Skeletal muscle tissue (tissue), 4 donors: Measurements from ENCODE around the gene HSPA9. TPM values are rescaled to one million over a fixed set of nuclear protein-coding genes. Genes with fewer than 3 reads are reported as not detected.

Source experiments
- H3K27ac ChIP-seq: one replicate; pipeline ENCODE4 v1.7.0; 2013; ENCODE audit warnings: mild to moderate bottlenecking, low read depth, low read length, inconsistent platforms
- H3K27me3 ChIP-seq, 3 donors: one replicate each; pipeline ENCODE4 v1.7.0; 2013; ENCODE audit warnings: low read length in 3 of 3; ENCODE audit not compliant: control insufficient read depth in 3 of 3, insufficient read depth in 3 of 3
- H3K36me3 ChIP-seq, 3 donors: one replicate each; pipeline ENCODE4 v1.7.0; 2013; ENCODE audit warnings: low read length in 3 of 3; ENCODE audit not compliant: control insufficient read depth in 3 of 3, insufficient read depth in 3 of 3
- H3K4me1 ChIP-seq, 3 donors: one replicate each; pipeline ENCODE4 v1.7.0; 2013; ENCODE audit warnings: low read length in 3 of 3, mild to moderate bottlenecking in 3 of 3; ENCODE audit not compliant: control insufficient read depth in 3 of 3, insufficient read depth in 3 of 3
- H3K4me3 ChIP-seq, 3 donors: one replicate each; pipeline ENCODE4 v1.7.0; 2013; ENCODE audit warnings: low read length in 3 of 3
- H3K9ac ChIP-seq, 3 donors: one replicate each; pipeline ENCODE4 v1.7.0; 2013; ENCODE audit warnings: low read length in 3 of 3, mild to moderate bottlenecking in 3 of 3, moderate library complexity in 2 of 3, low read depth in 1 of 3
- H3K9me3 ChIP-seq, 3 donors: one replicate each; pipeline ENCODE4 v1.7.0; 2013; ENCODE audit warnings: low read length in 3 of 3; ENCODE audit not compliant: control insufficient read depth in 3 of 3
- total RNA-seq: library from RNA; depleted of rRNA; stranded (reverse); fragments of >200 nt; gene quantifications from one replicate; pipeline ENCODE4 v1.2.3, GENCODE V29; 2014
- donor health status: Osteomylitis.

The HSPA9 gene
- total RNA-seq, 1 donor from 2014 or later: 145 TPM

GRCh38 chr5:138577452-138577851 is 2.3 kb upstream of the HSPA9 start:
- Histone ChIP-seq H3K9ac (no peak overlapping the region), H3K36me3 (peaks cover 11 to 14% (median 11%) of the 10 kb centered on the region in 3 donors), H3K4me1 (peaks cover 6 to 13% (median 12%) of the 10 kb centered on the region in 3 donors), H3K9me3 (no peaks in the 10 kb centered on the region), H3K4me3 (no peak overlapping the region), H3K27ac (no peak overlapping the region), H3K27me3 (no peaks in the 10 kb centered on the region)

GRCh38 chr5:138574744-138575193 is 432 bp downstream of the HSPA9 start:
- Histone ChIP-seq H3K27me3 (no peaks in the 10 kb centered on the region), H3K9me3 (no peaks in the 10 kb centered on the region), H3K27ac (peak overlapping the region; percentile 100), H3K36me3 (peaks cover 33 to 34% (median 34%) of the 10 kb centered on the region in 3 donors), H3K9ac (peak overlapping the region; percentile 99 to 100 (median 100)), H3K4me3 (peak overlapping the region; percentile 96 to 100 (median 99)), H3K4me1 (peaks cover 6 to 13% (median 12%) of the 10 kb centered on the region in 3 donors)

GRCh38 chr5:138573949-138574670 is 1.1 kb downstream of the HSPA9 start:
- peaks cover 36 to 40% (median 40%) of the 10 kb centered on the region in 3 donors for H3K36me3 ChIP-seq
- peaks cover 6 to 13% (median 12%) of the 10 kb centered on the region in 3 donors for H3K4me1 ChIP-seq
- H3K9me3 ChIP-seq: no peaks in the 10 kb centered on the region
- H3K27me3 ChIP-seq: no peaks in the 10 kb centered on the region
- peak overlapping the region; percentile 99 to 100 (median 100) for H3K9ac ChIP-seq
- peak overlapping the region; percentile 96 to 100 (median 99) for H3K4me3 ChIP-seq
- H3K27ac ChIP-seq: peak overlapping the region; percentile 100

GRCh38 chr5:138573223-138573622 is 2.0 kb downstream of the HSPA9 start:
- no peaks in the 10 kb centered on the region for H3K27me3 ChIP-seq
- no peak overlapping the region for H3K4me3 ChIP-seq
- H3K4me1 ChIP-seq: peaks cover 6 to 13% (median 12%) of the 10 kb centered on the region in 3 donors
- H3K27ac ChIP-seq: no peak overlapping the region
- peak overlapping the region in 1 of 3 donors; percentile 45 for H3K9ac ChIP-seq
- peaks cover 42 to 48% (median 46%) of the 10 kb centered on the region in 3 donors for H3K36me3 ChIP-seq
- H3K9me3 ChIP-seq: no peaks in the 10 kb centered on the region

- Histone ChIP-seq H3K4me3 (no peak overlapping the region), H3K4me1 (peaks cover 6 to 11% (median 10%) of the 10 kb centered on the region in 3 donors), H3K27ac (no peak overlapping the region), H3K36me3 (peaks cover 64 to 72% (median 64%) of the 10 kb centered on the region in 3 donors), H3K9me3 (no peaks in the 10 kb centered on the region), H3K27me3 (no peaks in the 10 kb centered on the region), H3K9ac (no peak overlapping the region)
These were observed 4.3 kb downstream of the HSPA9 start for GRCh38 chr5:138570871-138571270.

- H3K27ac ChIP-seq: no peak overlapping the region
- H3K4me1 ChIP-seq: peaks cover 5 to 11% (median 10%) of the 10 kb centered on the region in 3 donors
- peaks cover 70 to 82% (median 75%) of the 10 kb centered on the region in 3 donors for H3K36me3 ChIP-seq
These were observed 5.4 kb downstream of the HSPA9 start for GRCh38 chr5:138569782-138570181.

GRCh38 chr5:138568061-138568824 is 7.0 kb downstream of the HSPA9 start:
- Histone ChIP-seq H3K9ac (no peak overlapping the region), H3K27ac (no peak overlapping the region), H3K4me3 (no peak overlapping the region), H3K4me1 (peaks cover 0 to under 1% (median 0%) of the 10 kb centered on the region in 3 donors), H3K36me3 (peaks cover 78 to 88% (median 83%) of the 10 kb centered on the region in 3 donors), H3K9me3 (no peaks in the 10 kb centered on the region), H3K27me3 (no peaks in the 10 kb centered on the region)

More at GRCh38 chr5:138569782-138570181, 5.4 kb downstream of the HSPA9 start:
- no peak overlapping the region for H3K9ac ChIP-seq
- H3K4me3 ChIP-seq: no peak overlapping the region
- H3K27me3 ChIP-seq: no peaks in the 10 kb centered on the region
- no peaks in the 10 kb centered on the region for H3K9me3 ChIP-seq

- no peak overlapping the region for H3K4me3 ChIP-seq
- no peak overlapping the region for H3K27ac ChIP-seq
- H3K9me3 ChIP-seq: no peaks in the 10 kb centered on the region
- H3K9ac ChIP-seq: no peak overlapping the region
- peaks cover 66 to 80% (median 80%) of the 10 kb centered on the region in 3 donors for H3K36me3 ChIP-seq
- H3K27me3 ChIP-seq: no peaks in the 10 kb centered on the region
- H3K4me1 ChIP-seq: no peaks in the 10 kb centered on the region
These were observed 8.4 kb downstream of the HSPA9 start for GRCh38 chr5:138566792-138567191.

GRCh38 chr5:138565100-138565821 is 9.9 kb downstream of the HSPA9 start:
- Histone ChIP-seq H3K27me3 (no peaks in the 10 kb centered on the region), H3K4me3 (no peak overlapping the region), H3K4me1 (no peaks in the 10 kb centered on the region), H3K27ac (no peak overlapping the region), H3K36me3 (peaks cover 68 to 82% (median 78%) of the 10 kb centered on the region in 3 donors), H3K9me3 (no peaks in the 10 kb centered on the region), H3K9ac (no peak overlapping the region)
